NCI-H748 treated with DMSO at 0.1 percent for 48 hours (cell line): ENCODE results near the gene TMEM120A.

ENCODE experiments used
- DNase-seq: peaks from one replicate; lab custom pipeline; 2025; lab: John Stamatoyannopoulos, UW

The TMEM120A gene

GRCh38 chr7:75957021-75957736, 37.2 kb downstream of the TMEM120A start:
- no peak for DNase-seq

GRCh38 chr7:75955331-75955955, 39.0 kb downstream of the TMEM120A start:
- no peak for DNase-seq

GRCh38 chr7:75953931-75954330, 40.5 kb downstream of the TMEM120A start:
- DNase-seq: no peak

- no peak for DNase-seq
Observed at GRCh38 chr7:75953431-75953830, 41.0 kb downstream of the TMEM120A start.

GRCh38 chr7:75951506-75951905, 42.9 kb downstream of the TMEM120A start:
- no peak for DNase-seq

- no peak for DNase-seq
Observed at GRCh38 chr7:75950111-75950681, 44.2 kb downstream of the TMEM120A start.

- DNase-seq: no peak
Observed at GRCh38 chr7:75948179-75948578, 46.2 kb downstream of the TMEM120A start.

GRCh38 chr7:75946207-75946855, 48.1 kb downstream of the TMEM120A start:
- no peak for DNase-seq

GRCh38 chr7:75945297-75946168, 48.9 kb downstream of the TMEM120A start:
- DNase-seq: no peak

- DNase-seq: no peak
Observed at GRCh38 chr7:75944507-75944906, 49.9 kb downstream of the TMEM120A start.

- no peak for DNase-seq
Observed at GRCh38 chr7:75943864-75944263, 50.5 kb downstream of the TMEM120A start.

- no peak for DNase-seq
Observed at GRCh38 chr7:75938921-75939320, 55.5 kb downstream of the TMEM120A start.

- DNase-seq: no peak
Observed at GRCh38 chr7:75937958-75938786, 56.2 kb downstream of the TMEM120A start.
